ENCODE results near the gene PTPRA.
A peak's percentile ranks its signal among the peaks of the same experiment; 100 is the strongest.
"Not testable (repeated sequence)": the region's sequence is repeated elsewhere in the genome, so short reads cannot be mapped to it uniquely, and the experiment has no call there.

PTPRA gene

DNA sequence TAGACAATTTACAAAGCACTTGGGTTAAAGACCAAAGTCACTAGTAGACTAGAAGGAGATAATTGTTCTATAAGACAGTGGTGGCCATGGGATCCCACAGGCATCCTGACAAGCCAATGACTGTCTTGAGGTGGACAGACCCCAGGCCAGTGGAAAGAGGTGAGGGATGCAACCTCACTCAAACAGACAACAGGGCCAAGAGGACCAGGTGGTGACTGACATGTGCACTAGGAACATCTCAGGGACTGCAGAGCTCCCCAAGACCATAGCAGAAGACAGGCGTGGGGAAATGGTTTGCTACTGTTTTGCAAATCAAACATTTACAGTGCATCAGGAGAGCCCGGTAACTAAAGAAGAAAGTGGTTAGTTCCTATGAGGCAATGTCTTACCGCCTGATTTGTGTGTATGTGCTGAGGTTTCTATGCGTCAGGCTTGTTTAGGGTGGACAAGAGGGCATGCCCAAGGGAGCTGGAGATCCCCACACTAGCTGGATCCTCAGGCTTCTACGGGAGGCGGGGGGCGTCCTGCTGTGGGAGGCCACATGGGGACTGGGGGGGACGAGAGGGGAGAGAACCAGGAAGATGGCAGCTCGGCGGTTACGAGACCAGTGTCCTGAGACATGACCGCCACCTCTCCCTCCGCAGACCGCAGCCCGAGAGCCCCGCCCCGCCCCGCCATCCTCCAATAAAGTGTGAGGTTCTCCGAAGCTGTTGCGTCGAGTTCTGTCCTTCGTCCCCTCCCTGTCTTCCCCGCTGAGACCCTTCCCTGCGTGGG, 171.9 kb downstream of the PTPRA start:
- Histone ChIP-seq H3K4me1 (peaks cover 20 to 30% (median 27%) of the 10 kb centered on the region in 10 experiments), H3K36me3 (peaks cover 35 to 55% (median 41%) of the 10 kb centered on the region in 11 experiments), H3K4me3 (peak overlapping the region; percentile 82 to 98 (median 93)), H3K27ac (peak overlapping the region; percentile 81 to 93 (median 88)), H3K27me3 (no peaks in the 10 kb centered on the region), H3K4me2 (peak overlapping the region; percentile 85 to 99 (median 94)), H3K9ac (peak overlapping the region; percentile 84 to 92 (median 90)), H3K9me3 (replicated peaks in 1 of 11) (no peaks in the 10 kb centered on the region), H4K20me1 (peaks cover 0 to 41% (median 25%) of the 10 kb centered on the region in 11 experiments; a peak in 15 of 22 replicates)
- no peak for TF ChIP-seq Cebpa-rat (IDR thresholded peaks at IDR 0.05)

DNA sequence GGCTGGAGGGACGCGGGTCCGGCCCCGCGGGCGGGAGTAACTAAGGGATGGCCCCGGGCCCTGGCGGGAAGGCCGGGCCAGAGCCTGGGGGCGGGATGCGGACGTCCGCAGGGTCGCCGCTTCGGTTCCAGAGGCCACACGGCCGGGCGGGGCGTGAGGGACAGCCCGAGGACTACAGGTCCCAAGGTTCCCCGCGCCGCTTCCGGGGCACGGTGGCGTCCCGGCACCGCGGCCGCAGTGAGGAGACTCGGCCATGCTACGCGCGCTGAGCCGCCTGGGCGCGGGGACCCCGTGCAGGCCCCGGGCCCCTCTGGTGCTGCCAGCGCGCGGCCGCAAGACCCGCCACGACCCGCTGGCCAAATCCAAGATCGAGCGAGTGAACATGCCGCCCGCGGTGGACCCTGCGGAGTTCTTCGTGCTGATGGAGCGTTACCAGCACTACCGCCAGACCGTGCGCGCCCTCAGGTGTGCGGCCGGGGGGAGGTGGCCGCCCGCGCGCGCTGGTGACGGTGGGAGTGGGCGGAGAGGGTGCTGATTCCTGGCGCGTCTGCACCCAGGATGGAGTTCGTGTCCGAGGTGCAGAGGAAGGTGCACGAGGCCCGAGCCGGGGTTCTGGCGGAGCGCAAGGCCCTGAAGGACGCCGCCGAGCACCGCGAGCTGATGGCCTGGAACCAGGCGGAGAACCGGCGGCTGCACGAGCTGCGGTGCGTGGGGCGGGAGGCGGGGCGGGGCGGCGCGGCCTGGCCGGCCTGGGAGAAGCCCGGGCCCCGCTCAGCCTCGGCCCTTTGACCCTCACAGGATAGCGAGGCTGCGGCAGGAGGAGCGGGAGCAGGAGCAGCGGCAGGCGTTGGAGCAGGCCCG, 172.8 kb downstream of the PTPRA start, which contains the start of gene MRPS26:
TSS of gene MRPS26 (plus strand) at position 237 of the 861 bp plus-strand sequence. CDS start at position 254, 17 bp downstream.
- peak within 1 kb of the TSS; percentile 81 to 93 (median 88) for H3K27ac ChIP-seq
- peak within 1 kb of the TSS; percentile 84 to 92 (median 90) for H3K9ac ChIP-seq

DNA sequence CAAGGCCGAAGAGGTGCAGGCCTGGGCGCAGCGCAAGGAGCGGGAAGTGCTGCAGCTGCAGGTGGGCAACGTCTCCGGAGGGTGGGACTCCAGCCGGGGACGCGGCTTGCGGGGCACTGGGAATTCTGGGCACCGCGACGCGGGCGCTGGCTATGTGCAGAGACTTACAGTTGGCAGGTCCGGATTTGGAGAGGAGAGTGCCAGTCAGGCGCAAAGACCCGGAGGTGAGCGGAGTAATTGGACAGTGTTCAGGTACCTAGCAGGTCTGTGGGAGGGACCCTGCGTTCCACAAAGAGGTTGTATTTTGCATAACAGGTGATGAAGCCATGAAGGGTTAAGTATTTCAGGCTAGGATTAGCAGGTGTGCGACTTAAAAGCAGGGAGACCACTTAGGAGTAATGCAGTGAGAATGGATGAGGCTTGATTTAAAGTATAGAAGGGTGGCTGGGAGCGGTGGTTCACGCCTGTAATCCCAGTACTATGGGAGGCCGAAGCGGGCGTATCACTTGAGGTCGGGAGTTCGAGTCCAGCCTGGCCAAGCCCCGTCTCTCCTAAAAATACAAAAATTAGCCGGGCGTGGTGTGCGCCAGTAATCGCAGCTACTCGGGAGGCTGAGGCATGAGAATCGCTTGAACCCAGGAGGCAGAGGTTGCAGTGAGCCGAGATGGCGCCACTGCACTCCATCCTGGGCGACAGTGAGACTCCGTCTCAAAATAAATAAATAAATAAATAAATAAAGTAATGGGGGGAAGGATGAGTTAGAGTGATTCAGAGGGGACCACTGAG, 173.6 kb downstream of the PTPRA start:
- H4K20me1 ChIP-seq: peaks cover 0 to 42% (median 25%) of the 10 kb centered on the region in 11 experiments; a peak in 15 of 22 replicates
- peak overlapping the region; percentile 82 to 98 (median 93) for H3K4me3 ChIP-seq
- peak overlapping the region; percentile 84 to 92 (median 90) for H3K9ac ChIP-seq
- H3K27ac ChIP-seq: peak overlapping the region; percentile 14 to 93 (median 88); a peak in 20 of 22 replicates
- peaks cover 29 to 50% (median 37%) of the 10 kb centered on the region in 11 experiments for H3K36me3 ChIP-seq
- H3K4me1 ChIP-seq: peaks cover 20 to 30% (median 27%) of the 10 kb centered on the region in 10 experiments
- H3K9me3 ChIP-seq (replicated peaks in 1 of 11): no peaks in the 10 kb centered on the region
- H3K27me3 ChIP-seq: no peaks in the 10 kb centered on the region
- no peak for TF ChIP-seq Cebpa-rat (IDR thresholded peaks at IDR 0.05)
- peak overlapping the region; percentile 85 to 99 (median 94) for H3K4me2 ChIP-seq

More for the DNA sequence above, 172.8 kb downstream of the PTPRA start, which contains the start of gene MRPS26:
- H3K4me1 ChIP-seq: peaks cover 20 to 30% (median 27%) of the 10 kb centered on the region in 10 experiments
- H3K9me3 ChIP-seq (replicated peaks in 1 of 11): no peaks in the 10 kb centered on the region
- H3K4me3 ChIP-seq: peak within 1 kb of the TSS; percentile 82 to 98 (median 93)
- peaks cover 0 to 42% (median 25%) of the 10 kb centered on the region in 11 experiments; a peak in 15 of 22 replicates for H4K20me1 ChIP-seq
- H3K27me3 ChIP-seq: no peaks in the 10 kb centered on the region
- H3K36me3 ChIP-seq: peaks cover 29 to 53% (median 41%) of the 10 kb centered on the region in 11 experiments
- peak within 1 kb of the TSS; percentile 85 to 99 (median 94) for H3K4me2 ChIP-seq
- TF ChIP-seq Cebpa-rat (IDR thresholded peaks at IDR 0.05): no peak

DNA sequence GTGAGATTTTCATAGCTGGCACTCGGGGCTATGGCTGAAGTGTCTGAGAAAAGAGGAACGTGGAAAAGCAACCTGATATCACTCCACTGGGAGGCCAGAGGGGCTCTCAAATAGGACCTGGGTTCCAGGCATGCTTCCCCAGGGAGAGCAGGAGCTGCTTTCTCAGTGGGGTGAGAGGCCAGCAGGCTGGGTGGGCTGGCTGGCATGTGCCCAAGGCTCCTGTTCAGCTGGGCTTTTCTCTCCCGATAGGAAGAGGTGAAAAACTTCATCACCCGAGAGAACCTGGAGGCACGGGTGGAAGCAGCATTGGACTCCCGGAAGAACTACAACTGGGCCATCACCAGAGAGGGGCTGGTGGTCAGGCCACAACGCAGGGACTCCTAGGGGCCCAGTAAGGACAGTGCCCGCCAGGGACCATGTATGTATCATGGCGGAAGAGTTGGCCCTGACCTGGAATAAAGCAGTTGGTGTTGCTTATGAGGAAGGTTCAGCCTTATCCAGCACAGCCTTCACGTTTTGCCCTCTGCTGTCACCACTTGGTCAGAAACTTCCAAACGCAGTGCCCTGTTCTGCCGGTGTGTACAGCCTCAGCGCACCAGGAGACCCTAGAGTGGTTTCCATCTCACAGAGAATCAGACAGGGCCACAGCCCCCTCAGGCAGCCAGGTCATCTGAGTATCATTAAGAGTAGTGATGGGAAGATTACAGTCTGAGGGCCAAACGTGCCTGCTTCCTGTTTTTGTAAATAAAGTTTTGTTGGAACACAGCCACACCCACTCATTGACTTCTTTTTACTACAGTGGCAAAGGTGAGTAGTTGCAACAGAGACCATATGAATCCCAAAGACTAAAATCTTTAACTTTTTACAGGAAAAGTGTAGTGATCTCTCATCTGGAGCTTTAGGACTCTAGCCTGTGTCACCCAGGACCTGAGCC, 174.5 kb downstream of the PTPRA start:
- H3K27ac ChIP-seq: no peak overlapping the region
- peak overlapping the region; percentile 85 to 99 (median 94) for H3K4me2 ChIP-seq
- TF ChIP-seq Cebpa-rat (IDR thresholded peaks at IDR 0.05): no peak
- peak overlapping the region in 9 of 10 experiments; percentile 82 to 98 (median 91); a peak in 17 of 20 replicates for H3K4me3 ChIP-seq
- H3K36me3 ChIP-seq: peaks cover 29 to 45% (median 35%) of the 10 kb centered on the region in 11 experiments
- H4K20me1 ChIP-seq: peaks cover 0 to 42% (median 25%) of the 10 kb centered on the region in 11 experiments; a peak in 15 of 22 replicates
- no peaks in the 10 kb centered on the region for H3K9me3 ChIP-seq (replicated peaks in 1 of 11)
- no peaks in the 10 kb centered on the region for H3K27me3 ChIP-seq
- peaks cover 21 to 31% (median 28%) of the 10 kb centered on the region in 10 experiments for H3K4me1 ChIP-seq
- peak overlapping the region in 7 of 11 experiments; percentile 84 to 92 (median 91); a peak in 13 of 22 replicates for H3K9ac ChIP-seq

DNA sequence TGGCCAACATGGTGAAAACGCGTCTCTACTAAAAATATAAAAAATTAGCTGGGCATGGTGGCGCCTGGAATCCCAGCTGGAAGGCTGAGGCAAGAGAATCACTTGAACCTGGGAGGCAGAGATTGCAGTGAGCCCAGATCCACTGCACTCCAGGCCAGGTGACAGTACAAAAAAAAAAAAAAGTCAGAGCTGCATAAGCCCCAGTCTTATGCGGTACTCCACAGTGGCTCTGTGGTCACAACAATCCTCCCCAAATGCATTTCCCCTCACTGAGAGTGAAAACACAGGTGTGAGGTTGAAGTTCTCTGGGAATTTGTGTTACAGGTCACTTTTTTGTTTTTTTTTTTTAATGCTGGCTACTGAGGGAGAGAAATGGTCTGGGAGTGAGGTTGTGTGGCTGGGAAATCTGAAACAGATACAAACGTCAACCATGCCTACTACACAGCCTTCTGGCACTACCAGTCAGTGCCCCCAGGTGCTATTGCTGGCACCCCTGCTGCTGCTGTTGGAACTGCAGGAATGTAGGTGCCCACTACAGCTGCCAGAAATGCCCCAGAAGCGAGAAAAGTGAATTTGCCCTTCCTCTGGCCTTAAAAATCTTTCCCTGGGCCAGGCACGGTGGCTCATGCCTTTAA, 178.2 kb downstream of the PTPRA start:
- Histone ChIP-seq H3K9ac (no peak overlapping the region), H3K27ac (no peak overlapping the region), H3K36me3 (peaks cover 29 to 45% (median 35%) of the 10 kb centered on the region in 11 experiments), H3K4me1 (peaks cover 15 to 25% (median 19%) of the 10 kb centered on the region in 10 experiments), H3K9me3 (replicated peaks in 1 of 11) (no peaks in the 10 kb centered on the region), H4K20me1 (peaks cover 0 to 39% (median 22%) of the 10 kb centered on the region in 11 experiments; a peak in 15 of 22 replicates), H3K4me3 (no peak overlapping the region), H3K27me3 (no peaks in the 10 kb centered on the region), H3K4me2 (no peak overlapping the region)
- no peak for TF ChIP-seq Cebpa-rat (IDR thresholded peaks at IDR 0.05)

DNA sequence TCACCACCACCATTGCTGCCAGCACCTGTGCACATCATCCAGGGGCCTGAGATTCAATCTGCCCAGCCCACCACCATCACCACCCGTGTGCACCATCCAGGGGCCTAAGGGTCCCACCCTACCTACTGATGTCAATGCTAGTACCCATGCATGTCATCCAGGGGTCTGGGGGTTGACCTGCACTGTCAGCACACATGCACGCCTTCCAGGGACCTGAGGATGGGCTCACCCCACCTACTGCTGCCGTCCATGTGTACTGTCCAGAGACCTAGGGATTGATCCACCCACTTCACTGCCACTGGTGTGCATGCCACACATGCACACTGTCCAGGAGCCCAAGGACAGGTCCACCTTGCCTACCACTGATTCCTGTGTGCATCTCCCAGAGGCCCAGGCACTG, 186.2 kb downstream of the PTPRA start:
- no peaks in the 10 kb centered on the region for H3K4me1 ChIP-seq

DNA sequence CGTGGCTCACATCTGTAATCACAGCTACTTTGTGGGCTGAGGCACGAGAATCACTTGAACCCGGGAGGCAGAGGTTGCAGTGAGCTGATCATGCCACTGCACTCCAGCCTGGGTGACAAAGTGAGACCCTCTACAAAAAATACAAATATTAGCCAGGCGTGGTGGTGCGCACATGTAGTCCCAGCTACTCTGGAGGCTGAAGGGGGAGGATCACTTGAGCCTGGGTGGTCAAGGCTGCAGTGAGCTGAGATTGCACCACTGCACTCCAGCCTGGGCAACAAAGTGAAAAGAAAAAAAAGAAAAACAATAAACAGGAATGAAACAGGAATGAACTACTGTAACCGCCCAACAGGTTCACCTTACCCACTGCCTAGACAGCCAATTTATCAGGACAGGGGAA, 190.8 kb downstream of the PTPRA start:
- H3K4me2 ChIP-seq, H3K27me3 ChIP-seq, H3K4me3 ChIP-seq: not testable (repeated sequence)

More for the DNA sequence above, 186.2 kb downstream of the PTPRA start:
- Histone ChIP-seq H4K20me1 (no peaks in the 10 kb centered on the region), H3K27ac (no peak overlapping the region), H3K27me3 (no peaks in the 10 kb centered on the region), H3K9ac (no peak overlapping the region), H3K36me3 (no peaks in the 10 kb centered on the region), H3K9me3 (replicated peaks in 1 of 11) (no peaks in the 10 kb centered on the region), H3K4me2 (no peak overlapping the region), H3K4me3 (no peak overlapping the region)
- TF ChIP-seq Cebpa-rat (IDR thresholded peaks at IDR 0.05): no peak

More for the DNA sequence above, 190.8 kb downstream of the PTPRA start:
- H3K9ac ChIP-seq; H3K9me3 ChIP-seq (replicated peaks in 1 of 11); H3K27ac ChIP-seq; H3K36me3 ChIP-seq; H4K20me1 ChIP-seq: not testable (repeated sequence)
- peaks cover 0 to 20% (median 16%) of the 10 kb centered on the region in 10 experiments; a peak in 16 of 20 replicates for H3K4me1 ChIP-seq

Measured in BLaER1 treated with 17β-estradiol and CSF1 and Interleukin-3, amounts not matched to agents 10 nM and 100 nM (cell line).